Retinal pigment epithelial cell (primary cell): ENCODE results near the gene CPEB3.

Experiments
- DNase-seq: peaks from one replicate; pipeline ENCODE4 v3.0.0-alpha.2; 2010; ENCODE audit warnings: low read depth
- H3K4me3 ChIP-seq: 2 replicates; pipeline ENCODE4 v1.5.1; 2011; ENCODE audit warnings: mild to moderate bottlenecking, low read length, control low read depth, moderate library complexity
- TF ChIP-seq, protein P1 (sequence below): conservative IDR thresholded peaks from 2 replicates; pipeline ENCODE4 v1.5.1; 2011; ENCODE audit warnings: low read depth, low read length, control low read depth, inconsistent platforms

Gene CPEB3

GRCh38 chr10:92001581-92001980, 289.3 kb downstream of the CPEB3 start:
- TF ChIP-seq, protein P1, sequence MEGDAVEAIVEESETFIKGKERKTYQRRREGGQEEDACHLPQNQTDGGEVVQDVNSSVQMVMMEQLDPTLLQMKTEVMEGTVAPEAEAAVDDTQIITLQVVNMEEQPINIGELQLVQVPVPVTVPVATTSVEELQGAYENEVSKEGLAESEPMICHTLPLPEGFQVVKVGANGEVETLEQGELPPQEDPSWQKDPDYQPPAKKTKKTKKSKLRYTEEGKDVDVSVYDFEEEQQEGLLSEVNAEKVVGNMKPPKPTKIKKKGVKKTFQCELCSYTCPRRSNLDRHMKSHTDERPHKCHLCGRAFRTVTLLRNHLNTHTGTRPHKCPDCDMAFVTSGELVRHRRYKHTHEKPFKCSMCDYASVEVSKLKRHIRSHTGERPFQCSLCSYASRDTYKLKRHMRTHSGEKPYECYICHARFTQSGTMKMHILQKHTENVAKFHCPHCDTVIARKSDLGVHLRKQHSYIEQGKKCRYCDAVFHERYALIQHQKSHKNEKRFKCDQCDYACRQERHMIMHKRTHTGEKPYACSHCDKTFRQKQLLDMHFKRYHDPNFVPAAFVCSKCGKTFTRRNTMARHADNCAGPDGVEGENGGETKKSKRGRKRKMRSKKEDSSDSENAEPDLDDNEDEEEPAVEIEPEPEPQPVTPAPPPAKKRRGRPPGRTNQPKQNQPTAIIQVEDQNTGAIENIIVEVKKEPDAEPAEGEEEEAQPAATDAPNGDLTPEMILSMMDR, result no peak
- no peak for DNase-seq
- H3K4me3 ChIP-seq, result no peak overlapping the region
